GM12891 (cell line): ENCODE data around the gene BRSK2.

ENCODE experiments used
- POLR2A ChIP-seq: IDR thresholded peaks from 2 replicates; pipeline ENCODE4 v1.6.1; 2011; ENCODE audit warnings: low read depth, low read length, control low read depth
- POLR2AphosphoS5 ChIP-seq: IDR thresholded peaks from 2 replicates; pipeline ENCODE4 v1.6.1; 2011; ENCODE audit warnings: low read depth, low read length, control low read depth
- POU2F2 ChIP-seq: IDR thresholded peaks from 2 replicates; pipeline ENCODE4 v1.6.1; 2011; ENCODE audit warnings: low read depth, mild to moderate bottlenecking, control low read depth, low read length, moderate library complexity
- TAF1 ChIP-seq: IDR thresholded peaks from 2 replicates; pipeline ENCODE4 v1.6.1; 2011; ENCODE audit warnings: low read depth, low read length, control low read depth

GRCh38 chr11:1458340-1459218, 68.8 kb downstream of the BRSK2 start:
- TF ChIP-seq TAF1 (no peak), POLR2AphosphoS5 (no peak), POLR2A (no peak), POU2F2 (no peak)
